Vagina (tissue), 2 donors: ENCODE measurements around the gene ATXN1. TPM values are rescaled to one million over a fixed set of nuclear protein-coding genes. Genes with fewer than 3 reads are reported as not detected.
"Not testable (repeated sequence)": the region's sequence is repeated elsewhere in the genome, so short reads cannot be mapped to it uniquely, and the experiment has no call there.

Experiments
- DNase-seq, 2 donors: peaks; one replicate each; pipeline ENCODE4 v3.0.0-alpha.2; 2017; ENCODE audit errors: extremely low spot score in 2 of 2
- H3K27ac ChIP-seq: fragments of 200-600 bp; sonication (generic); one replicate; pipeline ENCODE4 v1.5.1; 2019
- H3K27me3 ChIP-seq: fragments of 200-600 bp; sonication (generic); one replicate; pipeline ENCODE4 v1.5.1; 2019
- H3K36me3 ChIP-seq, 2 donors: fragments of 200-600 bp; sonication (generic); one replicate each; pipeline ENCODE4 v1.5.1; 2017 to 2019
- H3K4me1 ChIP-seq: fragments of 200-600 bp; sonication (generic); one replicate; pipeline ENCODE4 v1.5.1; 2019
- H3K4me3 ChIP-seq, 2 donors: fragments of 200-600 bp; sonication (generic); 1 replicate in 1 of 2; 2 replicates in 1 of 2; pipeline ENCODE4 v1.5.1; 2016 to 2019
- H3K9me3 ChIP-seq: fragments of 200-600 bp; sonication (generic); one replicate; pipeline ENCODE4 v1.5.1; 2019
- CTCF ChIP-seq, 3 experiments: fragments of 450-650 bp in 2 of 3; fragments of 200-600 bp in 1 of 3; sonication (generic) in 1 of 3; IDR thresholded peaks; one replicate each; pipeline ENCODE4 v1.5.1; 2017 to 2019; ENCODE audit warnings: antibody characterized with exemption in 3 of 3, mild to moderate bottlenecking in 2 of 3, moderate library complexity in 2 of 3
- POLR2A ChIP-seq, 2 donors: fragments of 450-650 bp; IDR thresholded peaks; one replicate each; pipeline ENCODE4 v1.6.1; 2017; ENCODE audit warnings: antibody characterized with exemption in 2 of 2, mild to moderate bottlenecking in 2 of 2, moderate library complexity in 2 of 2
- POLR2AphosphoS5 ChIP-seq, 2 donors: sonication (generic); formaldehyde crosslinking; IDR thresholded peaks; one replicate each; pipeline ENCODE4 v1.9.0; 2017; ENCODE audit warnings: antibody characterized with exemption in 2 of 2, mild to moderate bottlenecking in 2 of 2, low read depth in 1 of 2; ENCODE audit not compliant: insufficient read depth in 1 of 2
- intact Hi-C: fragments of 100-400 bp; cut with DNase I; formaldehyde crosslinking; loops from one replicate; pipeline ENCODE4 v1.15.1; 2023
- total RNA-seq: library from RNA; depleted of rRNA; stranded (reverse); fragments of >200 nt; gene quantifications from one replicate; pipeline ENCODE4 v1.2.3, GENCODE V29; 2016

Gene ATXN1
- total RNA-seq, 1 donor from 2014 or later = 43.2 TPM

GRCh38 chr6:16393326-16393725 lies 367.9 kb downstream of the ATXN1 start:
- no peak for TF ChIP-seq POLR2A (IDR thresholded peaks at IDR 0.05)
- TF ChIP-seq POLR2AphosphoS5 (IDR thresholded peaks at IDR 0.05; ENCODE audit: insufficient read depth in 1 of 2, low read depth in 1 of 2) = no peak
- TF ChIP-seq CTCF (IDR thresholded peaks at IDR 0.05) = no peak
- H3K4me1 ChIP-seq = peaks cover 19% of the 10 kb centered on the region
- intact Hi-C loops = no loop called here
- H3K27me3 ChIP-seq = no peaks in the 10 kb centered on the region
- no peak overlapping the region for H3K27ac ChIP-seq
- H3K36me3 ChIP-seq = no peaks in the 10 kb centered on the region
- no peak overlapping the region for H3K4me3 ChIP-seq
- DNase-seq = no peak
- H3K9me3 ChIP-seq = no peaks in the 10 kb centered on the region

- H3K27me3 ChIP-seq = no peaks in the 10 kb centered on the region
- H3K27ac ChIP-seq = peak overlapping the region; percentile 10
- no peak overlapping the region for H3K4me3 ChIP-seq
- intact Hi-C loops = no loop called here
- TF ChIP-seq POLR2A (IDR thresholded peaks at IDR 0.05) = no peak
- TF ChIP-seq POLR2AphosphoS5 (IDR thresholded peaks at IDR 0.05; ENCODE audit: insufficient read depth in 1 of 2, low read depth in 1 of 2) = no peak
- TF ChIP-seq CTCF (IDR thresholded peaks at IDR 0.05) = no peak
- no peaks in the 10 kb centered on the region for H3K36me3 ChIP-seq
- DNase-seq = no peak
- peaks cover 19% of the 10 kb centered on the region for H3K4me1 ChIP-seq
- no peaks in the 10 kb centered on the region for H3K9me3 ChIP-seq
Measured at GRCh38 chr6:16392010-16392409, 369.2 kb downstream of the ATXN1 start.

GRCh38 chr6:16391451-16391912 lies 369.8 kb downstream of the ATXN1 start:
- DNase-seq = no peak
- TF ChIP-seq CTCF (IDR thresholded peaks at IDR 0.05) (no peak), POLR2A (IDR thresholded peaks at IDR 0.05) (no peak), POLR2AphosphoS5 (IDR thresholded peaks at IDR 0.05; ENCODE audit: insufficient read depth in 1 of 2, low read depth in 1 of 2) (no peak)
- H3K27ac ChIP-seq = peak overlapping the region; percentile 10
- H3K36me3 ChIP-seq = no peaks in the 10 kb centered on the region
- H3K4me3 ChIP-seq = no peak overlapping the region
- intact Hi-C loops = no loop called here
- no peaks in the 10 kb centered on the region for H3K9me3 ChIP-seq
- H3K27me3 ChIP-seq = no peaks in the 10 kb centered on the region
- H3K4me1 ChIP-seq = peaks cover 19% of the 10 kb centered on the region

GRCh38 chr6:16390909-16391450 lies 370.3 kb downstream of the ATXN1 start:
- DNase-seq, H3K27me3 ChIP-seq, H3K27ac ChIP-seq, H3K4me3 ChIP-seq, H3K9me3 ChIP-seq, intact Hi-C loops, H3K36me3 ChIP-seq: not testable (repeated sequence)
- peaks cover 19% of the 10 kb centered on the region for H3K4me1 ChIP-seq

GRCh38 chr6:16389642-16390041 lies 371.6 kb downstream of the ATXN1 start:
- intact Hi-C loops = no loop called here
- no peaks in the 10 kb centered on the region for H3K27me3 ChIP-seq
- H3K27ac ChIP-seq = no peak overlapping the region
- DNase-seq = no peak
- peaks cover 19% of the 10 kb centered on the region for H3K4me1 ChIP-seq
- no peak overlapping the region for H3K4me3 ChIP-seq
- no peaks in the 10 kb centered on the region for H3K36me3 ChIP-seq
- H3K9me3 ChIP-seq = no peaks in the 10 kb centered on the region
- TF ChIP-seq POLR2AphosphoS5 (IDR thresholded peaks at IDR 0.05; ENCODE audit: insufficient read depth in 1 of 2, low read depth in 1 of 2) = no peak
- TF ChIP-seq POLR2A (IDR thresholded peaks at IDR 0.05) = no peak
- no peak for TF ChIP-seq CTCF (IDR thresholded peaks at IDR 0.05)
